B cell (primary cell): ENCODE results near the gene TUBG1. TPM values are rescaled to one million over a fixed set of nuclear protein-coding genes. Genes with fewer than 3 reads are reported as not detected.

Experiments
- ATAC-seq: fragments of 200-7000 bp; cut with Tn5 transposase; one replicate; pipeline ENCODE4 v1.10.0; 2021; ENCODE audit warnings: low read depth, mild to moderate bottlenecking, moderate number of reproducible peaks, moderate library complexity
- CTCF ChIA-PET: fragments of 350-600 bp; sonication (Branson Sonifier 250); formaldehyde crosslinking; loops from one replicate; lab custom pipeline; 2021; ENCODE audit warnings: antibody characterized with exemption, inconsistent platforms; lab: Charles Lee
- POLR2A ChIA-PET: fragments of 350-600 bp; sonication (Branson Sonifier 250); formaldehyde crosslinking; loops from one replicate; lab custom pipeline; 2021; ENCODE audit warnings: antibody characterized with exemption; lab: Charles Lee
- DNase-seq: peaks from one replicate; pipeline ENCODE4 v3.0.0; 2013
- H2AFZ ChIP-seq: 2 replicates; pipeline ENCODE4 v1.6.1; 2012; ENCODE audit warnings: mild to moderate bottlenecking, low read depth, low read length; ENCODE audit not compliant: insufficient read depth, poor library complexity, severe bottlenecking
- H3K27ac ChIP-seq, 2 donors: 1 replicate in 1 of 2; 2 replicates in 1 of 2; pipeline ENCODE4 v1.5.1; 2012 to 2013; ENCODE audit warnings: low read length in 2 of 2, mild to moderate bottlenecking in 2 of 2, moderate library complexity in 1 of 2
- H3K27me3 ChIP-seq, 4 experiments: fragments of 200-600 bp in 1 of 4; sonication (generic) in 1 of 4; replicated peaks in 1 of 4; 1 replicate in 2 of 4; 2 replicates in 2 of 4; pipeline versions ENCODE4 v1.6.1 to v1.7.0; 2013 to 2016; ENCODE audit warnings: low read length in 3 of 4, mild to moderate bottlenecking in 2 of 4, mixed read lengths in 1 of 4, moderate library complexity in 1 of 4; ENCODE audit not compliant: insufficient read depth in 4 of 4, control insufficient read depth in 3 of 4; ENCODE audit errors: control extremely low read depth in 1 of 4
- H3K36me3 ChIP-seq, 2 experiments: replicated peaks in 1 of 2; 1 replicate in 1 of 2; 2 replicates in 1 of 2; pipeline versions ENCODE4 v1.6.1 to v1.7.1; 2013; ENCODE audit warnings: low read length in 1 of 2; ENCODE audit not compliant: insufficient read depth in 2 of 2, control insufficient read depth in 1 of 2; ENCODE audit errors: control extremely low read depth in 1 of 2, extremely low read depth in 1 of 2
- H3K4me1 ChIP-seq, 2 donors: fragments of 200-600 bp in 1 of 2; sonication (generic) in 1 of 2; 1 replicate in 1 of 2; 2 replicates in 1 of 2; pipeline versions ENCODE4 v1.5.1 to v1.6.1; 2013 to 2017; ENCODE audit warnings: low read length in 2 of 2; ENCODE audit not compliant: control insufficient read depth in 2 of 2, insufficient read depth in 2 of 2
- H3K4me2 ChIP-seq: replicated peaks from 2 replicates; pipeline ENCODE3; 2012; ENCODE audit warnings: mild to moderate bottlenecking, low read depth, low read length; ENCODE audit not compliant: poor library complexity, severe bottlenecking
- H3K4me3 ChIP-seq, 5 experiments: fragments of 200-600 bp in 1 of 5; sonication (generic) in 1 of 5; 1 replicate in 3 of 5; 2 replicates in 2 of 5; pipeline versions ENCODE4 v1.5.1 to v1.7.0; 2011 to 2016; ENCODE audit warnings: low read length in 4 of 5, mild to moderate bottlenecking in 4 of 5, low read depth in 2 of 5, control low read depth in 1 of 5, moderate library complexity in 1 of 5; ENCODE audit not compliant: insufficient read depth in 1 of 5; ENCODE audit errors: control extremely low read depth in 1 of 5, extremely low read depth in 1 of 5
- H3K79me2 ChIP-seq: fragments of 200-600 bp; sonication (generic); one replicate; pipeline ENCODE4 v1.6.0; 2016; ENCODE audit warnings: low read length; ENCODE audit not compliant: control insufficient read depth, insufficient read depth
- H3K9ac ChIP-seq: fragments of 200-600 bp; sonication (generic); 2 replicates; pipeline ENCODE4 v1.6.1; 2017; ENCODE audit warnings: mild to moderate bottlenecking, low read length, moderate library complexity
- H3K9me3 ChIP-seq, 3 donors: one replicate each; pipeline versions ENCODE4 v1.6.1 to v1.7.1; 2013; ENCODE audit warnings: low read length in 2 of 3; ENCODE audit not compliant: control insufficient read depth in 2 of 3, insufficient read depth in 1 of 3; ENCODE audit errors: control extremely low read depth in 1 of 3
- H4K20me1 ChIP-seq: 2 replicates; pipeline ENCODE4 v1.6.0; 2012; ENCODE audit warnings: mild to moderate bottlenecking, low read length; ENCODE audit not compliant: insufficient read depth, control insufficient read depth, poor library complexity, severe bottlenecking
- H3K27ac Mint-ChIP-seq: one replicate; pipeline ENCODE4 v1.8.0; 2021; ENCODE audit warnings: mixed read lengths
- H3K27me3 Mint-ChIP-seq: one replicate; pipeline ENCODE4 v1.8.0; 2021; ENCODE audit warnings: mixed read lengths
- H3K4me1 Mint-ChIP-seq: one replicate; pipeline ENCODE4 v1.8.0; 2021; ENCODE audit warnings: mixed read lengths
- H3K4me3 Mint-ChIP-seq: one replicate; pipeline ENCODE4 v1.8.0; 2021; ENCODE audit warnings: mixed read lengths
- H3K9me3 Mint-ChIP-seq: one replicate; pipeline ENCODE4 v1.8.0; 2022; ENCODE audit warnings: mixed read lengths; ENCODE audit not compliant: insufficient read depth
- CTCF ChIP-seq: fragments of 200-600 bp; IDR thresholded peaks from one replicate; pipeline ENCODE4 v1.8.0; 2022; ENCODE audit warnings: antibody characterized with exemption, mild to moderate bottlenecking
- EZH2 ChIP-seq: IDR thresholded peaks from 2 replicates; pipeline ENCODE4 v1.6.1; 2012; ENCODE audit warnings: borderline replicate concordance, low read depth, mild to moderate bottlenecking, moderate library complexity, low read length; ENCODE audit not compliant: insufficient read depth, poor library complexity, severe bottlenecking
- WGBS: methylation state at CpG from one replicate; pipeline ENCODE4 v1.1.5; 2013; ENCODE audit warnings: missing lambda C conversion rate; ENCODE audit not compliant: insufficient coverage; 5-methylcytosine and 5-hydroxymethylcytosine counted together
- intact Hi-C: fragments of 100-400 bp; cut with micrococcal nuclease; formaldehyde crosslinking; loops from one replicate; pipeline ENCODE4 v1.10.0; 2022
- polyA minus RNA-seq: library from RNA; depleted of rRNA, polyadenylated mRNA; stranded (reverse); fragments of >200 nt; gene quantifications from 2 replicates; pipeline ENCODE4 v1.2.3, GENCODE V29; 2012
- polyA plus RNA-seq: library from polyadenylated mRNA; depleted of rRNA; stranded (reverse); fragments of >200 nt; gene quantifications from 2 replicates; pipeline ENCODE4 v1.2.3, GENCODE V29; 2012
- total RNA-seq, 2 donors: library from RNA; stranded (reverse); fragments of 120-200 nt in 1 of 2; gene quantifications; 1 replicate in 1 of 2; 2 replicates in 1 of 2; pipeline versions ENCODE4 v1.2.3 to v1.2.4, GENCODE V29; 2013 to 2022

The TUBG1 gene
- total RNA-seq (15.7 and 17.2 TPM in 2 replicates), polyA plus RNA-seq (12.3 and 19.5 TPM in 2 replicates), polyA minus RNA-seq (12.0 and 13.8 TPM in 2 replicates)
- total RNA-seq (2013) = 6.2 TPM

DNA sequence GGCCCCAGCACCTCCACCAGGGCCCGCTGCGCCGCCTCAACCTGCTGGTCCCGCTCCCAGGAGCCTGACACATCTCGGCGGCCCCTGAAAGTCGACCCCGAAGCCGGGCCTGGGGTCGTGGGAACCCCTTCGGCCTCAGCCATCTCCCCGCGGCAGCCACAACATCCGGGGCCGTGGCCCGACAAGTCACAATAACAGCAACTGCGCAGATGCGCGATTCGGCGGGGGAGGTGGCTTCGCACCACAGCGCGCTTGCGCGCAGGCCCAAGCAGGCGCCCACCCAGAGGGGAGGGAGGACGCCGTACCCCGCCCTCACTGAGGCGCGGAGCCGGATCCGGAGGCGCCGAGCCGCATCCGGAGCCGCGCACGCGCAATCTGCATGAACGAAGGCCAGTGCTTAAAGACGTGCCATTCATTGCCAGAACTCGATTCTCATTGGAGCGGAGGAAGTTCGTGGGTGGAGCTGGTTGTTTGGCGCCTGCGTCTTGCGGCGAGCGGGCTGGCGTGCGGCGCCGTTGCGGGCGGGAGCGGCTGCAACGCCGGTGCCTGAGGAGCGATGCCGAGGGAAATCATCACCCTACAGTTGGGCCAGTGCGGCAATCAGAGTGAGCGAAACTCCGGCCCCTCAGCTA lies at the start of gene TUBG1, which contains the start of gene RETREG3:
TSS of gene TUBG1 (plus strand) at position 502 of the 632 bp plus-strand sequence. CDS start at position 557, 55 bp downstream.
TSS of gene RETREG3 (minus strand) at position 193 of the 632 bp plus-strand sequence. CDS start at position 143, 50 bp downstream.
- no peaks in the 10 kb centered on the region for H3K9me3 ChIP-seq
- peaks cover 38 to 42% of the 10 kb centered on the region in 2 donors for H3K4me1 ChIP-seq
- Mint-ChIP-seq H3K27me3 (no peaks in the 10 kb centered on the region), H3K27ac (peak within 1 kb of the TSS; percentile 98), H3K4me1 (peaks cover 51% of the 10 kb centered on the region), H3K4me3 (peak within 1 kb of the TSS; percentile 100), H3K9me3 (no peaks in the 10 kb centered on the region)
- intact Hi-C loops = loop anchor here (1.0 kb wide), 7 partner anchors 32 to 389 kb away; partner anchors contain the start of genes EZH1, NAGLU, PSMC3IP and PTGES3L
- H3K27me3 ChIP-seq = no peaks in the 10 kb centered on the region
- peak; percentile 91 for ATAC-seq
- H3K4me2 ChIP-seq = peak within 1 kb of the TSS; percentile 93
- H3K27ac ChIP-seq = peak within 1 kb of the TSS; percentile 79 to 95
- TF ChIP-seq CTCF = peak; percentile 37
- TF ChIP-seq EZH2 = no peak
- peak within 1 kb of the TSS; percentile 73 to 95 (median 85) for H3K4me3 ChIP-seq
- peaks cover 46% of the 10 kb centered on the region for H4K20me1 ChIP-seq
- ChIA-PET CTCF (interaction anchor here (0.7 to 3.3 kb wide), 14 partner anchors 24 to 203 kb away, joined by 3 to 35 read pairs (median 4); partner anchors contain the start of genes PLEKHH3 and PSMC3IP), POLR2A (interaction anchor here (0.6 to 3.0 kb wide), 6 partner anchors 31 to 233 kb away, joined by 3 to 19 read pairs (median 5); partner anchors contain the start of genes PLEKHH3 and PSMC3IP)
- peak within 1 kb of the TSS; percentile 91 for H3K9ac ChIP-seq
- DNase-seq = peak; percentile 100
- H3K79me2 ChIP-seq = peaks cover 56% of the 10 kb centered on the region
- H3K36me3 ChIP-seq = peaks cover 0 to 20% of the 10 kb centered on the region in 2 experiments
- H2AFZ ChIP-seq = peak within 1 kb of the TSS; percentile 98
- WGBS = under 1% methylated on average over 66 of the region's 66 CpGs

- ChIA-PET POLR2A (no interaction called here), CTCF (interaction anchor here (0.8 kb wide), 1 partner anchor 154 kb away, joined by 4 read pairs; no protein-coding TSS in a partner anchor)
- Mint-ChIP-seq H3K4me1 (peaks cover 29% of the 10 kb centered on the region), H3K27ac (no peak overlapping the region), H3K4me3 (no peak overlapping the region), H3K27me3 (no peaks in the 10 kb centered on the region), H3K9me3 (no peaks in the 10 kb centered on the region)
- no peaks in the 10 kb centered on the region for H3K9me3 ChIP-seq
- no peak overlapping the region for H3K27ac ChIP-seq
- no peak overlapping the region for H2AFZ ChIP-seq
- DNase-seq = no peak
- ATAC-seq = no peak
- intact Hi-C loops = no loop called here
- no CpG with 5 or more reads among the region's 3 CpGs for WGBS
- H3K4me2 ChIP-seq = no peak overlapping the region
- H3K9ac ChIP-seq = no peak overlapping the region
- TF ChIP-seq EZH2 = no peak
- H4K20me1 ChIP-seq = peaks cover 12% of the 10 kb centered on the region
- H3K27me3 ChIP-seq = no peaks in the 10 kb centered on the region
- peaks cover 0 to 17% of the 10 kb centered on the region in 2 experiments for H3K36me3 ChIP-seq
- no peak overlapping the region for H3K4me3 ChIP-seq
- peaks cover 41% of the 10 kb centered on the region for H3K79me2 ChIP-seq
- peaks cover 25 to 38% of the 10 kb centered on the region in 2 donors for H3K4me1 ChIP-seq
Measured at GRCh38 chr17:42560246-42560645, 49.2 kb upstream of the TUBG1 start.
